Measurements from ENCODE around the gene FBXW2.

The FBXW2 gene

GRCh38 chr9:120711841-120712538, 81.2 kb downstream of the FBXW2 start:
- no peaks in the 10 kb centered on the region for H3K27me3 ChIP-seq (ENCODE audit: control insufficient read depth in 1 of 2, insufficient read depth in 2 of 2, low read length in 2 of 2)
- H3K9ac ChIP-seq (ENCODE audit: low read length): no peak overlapping the region
- H3K4me1 ChIP-seq (ENCODE audit: insufficient read depth, low read length): peaks cover 23% of the 10 kb centered on the region
- peak overlapping the region in 1 of 2 donors; percentile 84 for H3K4me3 ChIP-seq (ENCODE audit: low read depth in 1 of 2, low read length in 2 of 2)
- H3K9me3 ChIP-seq (ENCODE audit: low read length): no peaks in the 10 kb centered on the region
- H3K36me3 ChIP-seq (ENCODE audit: insufficient read depth, low read length): no peaks in the 10 kb centered on the region
- H3K27ac ChIP-seq (ENCODE audit: low read depth, low read length): peak overlapping the region; percentile 27

- Histone ChIP-seq H3K9ac (ENCODE audit: low read length) (no peak overlapping the region), H3K27ac (ENCODE audit: low read depth, low read length) (no peak overlapping the region), H3K36me3 (ENCODE audit: insufficient read depth, low read length) (no peaks in the 10 kb centered on the region), H3K4me1 (ENCODE audit: insufficient read depth, low read length) (peaks cover 23% of the 10 kb centered on the region), H3K4me3 (ENCODE audit: low read depth in 1 of 2, low read length in 2 of 2) (no peak overlapping the region), H3K9me3 (ENCODE audit: low read length) (no peaks in the 10 kb centered on the region), H3K27me3 (ENCODE audit: control insufficient read depth in 1 of 2, insufficient read depth in 2 of 2, low read length in 2 of 2) (no peaks in the 10 kb centered on the region)
These were observed 81.9 kb downstream of the FBXW2 start for GRCh38 chr9:120711354-120711753.

- peak overlapping the region in 1 of 2 donors; percentile 28 for H3K4me3 ChIP-seq (ENCODE audit: low read depth in 1 of 2, low read length in 2 of 2)
- H3K27ac ChIP-seq (ENCODE audit: low read depth, low read length): no peak overlapping the region
- no peaks in the 10 kb centered on the region for H3K9me3 ChIP-seq (ENCODE audit: low read length)
- no peaks in the 10 kb centered on the region for H3K27me3 ChIP-seq (ENCODE audit: control insufficient read depth in 1 of 2, insufficient read depth in 2 of 2, low read length in 2 of 2)
- H3K4me1 ChIP-seq (ENCODE audit: insufficient read depth, low read length): peaks cover 20% of the 10 kb centered on the region
- H3K9ac ChIP-seq (ENCODE audit: low read length): peak overlapping the region; percentile 4
- no peaks in the 10 kb centered on the region for H3K36me3 ChIP-seq (ENCODE audit: insufficient read depth, low read length)
These were observed 82.9 kb downstream of the FBXW2 start for GRCh38 chr9:120710110-120710981.

GRCh38 chr9:120708526-120709224, 84.5 kb downstream of the FBXW2 start:
- Histone ChIP-seq H3K9ac (ENCODE audit: low read length) (no peak overlapping the region), H3K27me3 (ENCODE audit: control insufficient read depth in 1 of 2, insufficient read depth in 2 of 2, low read length in 2 of 2) (no peaks in the 10 kb centered on the region), H3K4me3 (ENCODE audit: low read depth in 1 of 2, low read length in 2 of 2) (no peak overlapping the region), H3K4me1 (ENCODE audit: insufficient read depth, low read length) (peaks cover 14% of the 10 kb centered on the region), H3K9me3 (ENCODE audit: low read length) (no peaks in the 10 kb centered on the region), H3K36me3 (ENCODE audit: insufficient read depth, low read length) (no peaks in the 10 kb centered on the region), H3K27ac (ENCODE audit: low read depth, low read length) (no peak overlapping the region)

GRCh38 chr9:120707170-120707569, 86.0 kb downstream of the FBXW2 start:
- H3K27me3 ChIP-seq (ENCODE audit: control insufficient read depth in 1 of 2, insufficient read depth in 2 of 2, low read length in 2 of 2): no peaks in the 10 kb centered on the region
- H3K36me3 ChIP-seq (ENCODE audit: insufficient read depth, low read length): no peaks in the 10 kb centered on the region
- H3K4me1 ChIP-seq (ENCODE audit: insufficient read depth, low read length): peaks cover 10% of the 10 kb centered on the region
- H3K9me3 ChIP-seq (ENCODE audit: low read length): no peaks in the 10 kb centered on the region
- no peak overlapping the region for H3K27ac ChIP-seq (ENCODE audit: low read depth, low read length)
- H3K4me3 ChIP-seq (ENCODE audit: low read depth in 1 of 2, low read length in 2 of 2): no peak overlapping the region
- no peak overlapping the region for H3K9ac ChIP-seq (ENCODE audit: low read length)
